ENCODE measurements around the gene DNAJC15. TPM values are rescaled to one million over a fixed set of nuclear protein-coding genes. Genes with fewer than 3 reads are reported as not detected.

DNAJC15 gene
- total and polyA plus RNA-seq, 2 experiments from 2014 or later: 1.0 to 5.2 TPM

DNA sequence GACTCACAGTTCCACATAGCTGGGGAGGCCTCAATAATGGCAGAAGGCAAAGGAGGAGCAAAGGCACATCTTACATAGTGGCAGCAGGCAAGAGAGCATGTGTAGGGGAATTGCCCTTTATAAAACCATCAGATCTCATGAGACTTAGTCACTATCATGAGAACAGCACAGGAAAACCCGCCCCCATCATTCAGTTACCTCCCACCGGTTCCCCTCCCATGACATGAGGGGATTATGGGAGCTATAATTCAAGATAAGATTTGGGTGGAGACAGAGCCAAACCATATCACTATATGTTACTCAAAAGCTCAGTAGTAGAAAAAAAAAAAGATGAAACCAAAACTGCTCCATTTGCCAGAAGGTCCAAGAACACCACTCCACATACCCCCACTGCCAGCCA, 58.5 kb downstream of the DNAJC15 start:
- Histone ChIP-seq H3K4me1 (ENCODE audit: low read depth) (peaks cover 20% of the 10 kb centered on the region), H3K4me3 (no peak overlapping the region), H3K9me3 (ENCODE audit: low read depth) (no peaks in the 10 kb centered on the region), H3K36me3 (no peaks in the 10 kb centered on the region), H3K27ac (no peak overlapping the region), H3K27me3 (no peaks in the 10 kb centered on the region)
- DNase-seq (ENCODE audit: low read depth in 1 of 2, low spot score in 1 of 2): no peak
- TF ChIP-seq, protein P1, sequence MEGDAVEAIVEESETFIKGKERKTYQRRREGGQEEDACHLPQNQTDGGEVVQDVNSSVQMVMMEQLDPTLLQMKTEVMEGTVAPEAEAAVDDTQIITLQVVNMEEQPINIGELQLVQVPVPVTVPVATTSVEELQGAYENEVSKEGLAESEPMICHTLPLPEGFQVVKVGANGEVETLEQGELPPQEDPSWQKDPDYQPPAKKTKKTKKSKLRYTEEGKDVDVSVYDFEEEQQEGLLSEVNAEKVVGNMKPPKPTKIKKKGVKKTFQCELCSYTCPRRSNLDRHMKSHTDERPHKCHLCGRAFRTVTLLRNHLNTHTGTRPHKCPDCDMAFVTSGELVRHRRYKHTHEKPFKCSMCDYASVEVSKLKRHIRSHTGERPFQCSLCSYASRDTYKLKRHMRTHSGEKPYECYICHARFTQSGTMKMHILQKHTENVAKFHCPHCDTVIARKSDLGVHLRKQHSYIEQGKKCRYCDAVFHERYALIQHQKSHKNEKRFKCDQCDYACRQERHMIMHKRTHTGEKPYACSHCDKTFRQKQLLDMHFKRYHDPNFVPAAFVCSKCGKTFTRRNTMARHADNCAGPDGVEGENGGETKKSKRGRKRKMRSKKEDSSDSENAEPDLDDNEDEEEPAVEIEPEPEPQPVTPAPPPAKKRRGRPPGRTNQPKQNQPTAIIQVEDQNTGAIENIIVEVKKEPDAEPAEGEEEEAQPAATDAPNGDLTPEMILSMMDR (IDR thresholded peaks at IDR 0.05; ENCODE audit: low read depth, low read length): no peak

DNA sequence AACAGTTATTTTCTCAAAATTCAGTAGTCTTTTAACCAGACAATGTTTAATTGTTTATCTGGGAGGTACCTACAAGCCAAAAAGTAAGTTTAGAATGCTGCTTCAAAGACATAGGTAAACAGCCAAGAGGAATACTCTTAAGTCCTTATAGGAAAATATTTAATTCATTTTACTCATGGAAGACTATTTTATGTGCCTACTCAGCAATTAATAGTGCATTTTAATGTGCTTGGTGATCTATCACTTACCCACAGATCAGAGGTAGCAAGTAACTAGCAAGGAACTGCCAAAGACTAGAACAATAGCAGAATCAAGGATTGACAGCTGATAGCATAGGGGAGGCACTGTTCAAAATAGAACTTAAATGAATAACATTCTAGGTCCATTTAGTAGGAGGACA, 60.4 kb downstream of the DNAJC15 start:
- TF ChIP-seq, protein P1 (IDR thresholded peaks at IDR 0.05; ENCODE audit: low read depth, low read length): no peak
- Histone ChIP-seq H3K4me1 (ENCODE audit: low read depth) (peaks cover 5% of the 10 kb centered on the region), H3K27me3 (no peaks in the 10 kb centered on the region), H3K4me3 (no peak overlapping the region), H3K36me3 (no peaks in the 10 kb centered on the region), H3K27ac (no peak overlapping the region), H3K9me3 (ENCODE audit: low read depth) (no peaks in the 10 kb centered on the region)
- DNase-seq (ENCODE audit: low read depth in 1 of 2, low spot score in 1 of 2): no peak

DNA sequence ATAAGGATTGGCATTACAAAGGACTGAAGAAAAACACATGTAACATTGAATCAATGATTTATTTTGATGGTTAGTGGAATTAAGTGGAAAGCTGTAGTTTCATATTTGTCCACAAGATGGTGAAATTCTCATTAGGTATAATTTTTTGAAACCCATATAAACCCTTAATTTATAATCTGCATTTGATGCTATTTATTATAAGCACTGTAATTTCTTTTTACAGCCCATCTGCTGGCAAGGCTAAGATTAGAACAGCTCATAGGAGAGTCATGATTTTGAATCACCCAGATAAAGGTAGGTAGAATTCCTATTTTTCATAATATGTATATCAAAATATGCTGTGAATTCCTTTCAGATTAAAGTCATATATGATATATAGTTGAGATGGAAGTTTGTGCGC, 62.2 kb downstream of the DNAJC15 start:
- peak; percentile 42 to 65 for DNase-seq (ENCODE audit: low read depth in 1 of 2, low spot score in 1 of 2)
- H3K27me3 ChIP-seq: no peaks in the 10 kb centered on the region
- no peaks in the 10 kb centered on the region for H3K36me3 ChIP-seq
- H3K4me3 ChIP-seq: no peak overlapping the region
- no peaks in the 10 kb centered on the region for H3K9me3 ChIP-seq (ENCODE audit: low read depth)
- TF ChIP-seq, protein P1 (IDR thresholded peaks at IDR 0.05; ENCODE audit: low read depth, low read length): peak; percentile 49
- H3K27ac ChIP-seq: no peak overlapping the region
- H3K4me1 ChIP-seq (ENCODE audit: low read depth): peaks cover 5% of the 10 kb centered on the region

DNA sequence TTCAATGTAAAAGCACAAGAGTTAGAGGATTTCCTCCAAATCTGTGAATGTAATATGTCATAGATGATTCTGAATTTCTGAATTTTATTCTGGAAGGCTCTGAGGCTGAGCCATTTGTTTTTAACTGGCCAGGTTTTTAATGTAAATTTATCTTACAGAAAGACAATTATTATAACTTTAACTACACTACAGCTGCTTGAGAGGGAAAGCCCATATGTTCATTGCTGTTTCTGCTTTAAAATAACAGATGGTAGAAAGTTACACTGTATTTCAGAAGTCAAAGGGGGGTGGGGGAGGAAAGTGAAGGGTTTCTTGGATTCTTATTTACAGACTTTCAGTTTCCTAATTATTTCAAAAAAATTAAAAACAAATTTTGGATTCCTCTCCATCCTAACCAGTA, 62.8 kb downstream of the DNAJC15 start:
- Histone ChIP-seq H3K4me1 (ENCODE audit: low read depth) (peaks cover 5% of the 10 kb centered on the region), H3K27me3 (no peaks in the 10 kb centered on the region), H3K36me3 (no peaks in the 10 kb centered on the region), H3K4me3 (no peak overlapping the region), H3K9me3 (ENCODE audit: low read depth) (no peaks in the 10 kb centered on the region), H3K27ac (no peak overlapping the region)
- DNase-seq (ENCODE audit: low read depth in 1 of 2, low spot score in 1 of 2): no peak
- TF ChIP-seq, protein P1 (IDR thresholded peaks at IDR 0.05; ENCODE audit: low read depth, low read length): no peak

DNA sequence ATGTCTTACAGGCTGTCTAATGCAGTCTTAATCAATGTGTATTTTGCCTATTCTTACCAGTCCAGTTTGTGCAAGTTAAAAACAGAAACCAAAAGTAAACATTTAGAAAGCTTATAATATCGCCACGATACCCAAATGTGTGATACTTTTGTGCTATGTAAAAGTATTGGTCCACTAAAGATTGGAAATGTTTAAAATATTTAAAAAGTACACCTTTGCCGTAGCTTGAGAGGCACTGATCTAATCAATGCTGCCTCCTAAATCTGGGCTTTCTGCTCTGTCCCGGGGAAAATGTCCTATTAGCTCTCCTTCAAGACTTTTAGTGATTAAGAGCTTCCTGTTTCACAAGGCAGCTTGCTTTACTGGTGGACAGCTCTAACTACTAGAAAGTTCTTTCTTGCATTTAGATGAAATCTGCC, 64.7 kb downstream of the DNAJC15 start:
- DNase-seq (ENCODE audit: low read depth in 1 of 2, low spot score in 1 of 2): peak in 1 of 2 donors; percentile 65
- H3K36me3 ChIP-seq: no peaks in the 10 kb centered on the region
- H3K4me3 ChIP-seq: no peak overlapping the region
- H3K9me3 ChIP-seq (ENCODE audit: low read depth): no peaks in the 10 kb centered on the region
- H3K27ac ChIP-seq: no peak overlapping the region
- TF ChIP-seq, protein P1 (IDR thresholded peaks at IDR 0.05; ENCODE audit: low read depth, low read length): no peak
- peaks cover 5% of the 10 kb centered on the region for H3K4me1 ChIP-seq (ENCODE audit: low read depth)
- no peaks in the 10 kb centered on the region for H3K27me3 ChIP-seq

All from cardiac muscle cell (in vitro differentiated cells and primary cell).